Left ventricle myocardium inferior (tissue), 1 donor: ENCODE data around the gene PLD6. TPM values are rescaled to one million over a fixed set of nuclear protein-coding genes. Genes with fewer than 3 reads are reported as not detected.

Source experiments
- DNase-seq: peaks from one replicate; pipeline ENCODE4 v3.0.0-alpha.2; 2020
- H3K27ac ChIP-seq: fragments of 200-600 bp; replicated peaks from 2 replicates; pipeline ENCODE4 v1.8.0; 2021
- H3K27me3 ChIP-seq: fragments of 200-600 bp; 2 replicates; pipeline ENCODE4 v1.8.0; 2021; ENCODE audit warnings: low read depth
- H3K36me3 ChIP-seq: fragments of 200-600 bp; 2 replicates; pipeline ENCODE4 v1.8.0; 2021
- H3K4me1 ChIP-seq: fragments of 200-600 bp; 2 replicates; pipeline ENCODE4 v1.8.0; 2021
- H3K4me3 ChIP-seq: fragments of 200-600 bp; 2 replicates; pipeline ENCODE4 v1.8.0; 2021; ENCODE audit warnings: mild to moderate bottlenecking, moderate library complexity
- H3K9me3 ChIP-seq: fragments of 200-600 bp; replicated peaks from 2 replicates; pipeline ENCODE4 v1.8.0; 2021
- CTCF ChIP-seq: fragments of 200-600 bp; IDR thresholded peaks from 2 replicates; pipeline ENCODE4 v1.8.0; 2021; ENCODE audit warnings: antibody characterized with exemption, mild to moderate bottlenecking, borderline replicate concordance
- intact Hi-C: fragments of 100-400 bp; cut with micrococcal nuclease; formaldehyde crosslinking; loops from one replicate; pipeline ENCODE4 v1.11.0; 2022
- total RNA-seq: library from RNA; stranded (reverse); fragmentation: NEBNext Ultra II Directional; extraction: Animal tissue kit (Norgen Biotek cat#: 25700); gene quantifications from one replicate; pipeline ENCODE4 v1.2.1, GENCODE V29; 2021
- donor health status: DM: no; HTN: yes; CAD: no; lungs with severe emphysema.

Gene PLD6
- total RNA-seq, 1 donor from 2014 or later: 7.3 TPM

GRCh38 chr17:17229416-17230384 is 23.6 kb upstream of the PLD6 start:
- no peak overlapping the region for H3K4me3 ChIP-seq
- H3K36me3 ChIP-seq: peaks cover 77% of the 10 kb centered on the region
- no peaks in the 10 kb centered on the region for H3K9me3 ChIP-seq
- no peak for DNase-seq
- no peaks in the 10 kb centered on the region for H3K27me3 ChIP-seq
- peak overlapping the region; percentile 85 for H3K27ac ChIP-seq
- no peak for TF ChIP-seq CTCF
- intact Hi-C loops: no loop called here
- peaks cover 66% of the 10 kb centered on the region for H3K4me1 ChIP-seq

GRCh38 chr17:17228521-17229279 is 22.6 kb upstream of the PLD6 start:
- Histone ChIP-seq H3K36me3 (peaks cover 87% of the 10 kb centered on the region), H3K9me3 (no peaks in the 10 kb centered on the region), H3K4me1 (peaks cover 56% of the 10 kb centered on the region), H3K4me3 (no peak overlapping the region), H3K27ac (peak overlapping the region; percentile 85), H3K27me3 (no peaks in the 10 kb centered on the region)
- DNase-seq: no peak
- intact Hi-C loops: no loop called here
- TF ChIP-seq CTCF: no peak

- peak; percentile 68 for DNase-seq
- Histone ChIP-seq H3K27me3 (no peaks in the 10 kb centered on the region), H3K4me3 (no peak overlapping the region), H3K36me3 (peaks cover 95% of the 10 kb centered on the region), H3K4me1 (peaks cover 50% of the 10 kb centered on the region), H3K9me3 (no peaks in the 10 kb centered on the region), H3K27ac (peak overlapping the region; percentile 85)
- intact Hi-C loops: no loop called here
- no peak for TF ChIP-seq CTCF
Observed at GRCh38 chr17:17227608-17228520, 21.7 kb upstream of the PLD6 start.

- peaks cover 98% of the 10 kb centered on the region for H3K36me3 ChIP-seq
- DNase-seq: no peak
- no peak overlapping the region for H3K27ac ChIP-seq
- no peaks in the 10 kb centered on the region for H3K9me3 ChIP-seq
- TF ChIP-seq CTCF: no peak
- H3K27me3 ChIP-seq: no peaks in the 10 kb centered on the region
- intact Hi-C loops: no loop called here
- peaks cover 38% of the 10 kb centered on the region for H3K4me1 ChIP-seq
- H3K4me3 ChIP-seq: no peak overlapping the region
Observed at GRCh38 chr17:17226451-17227265, 20.5 kb upstream of the PLD6 start.
